Stimulated activated naive CD8-positive, alpha-beta T cell treated with anti-CD3 and anti-CD28 coated beads, Interleukin-15, Interleukin-2, amounts not matched to agents 100 ng/mL and 50 ng/mL, for 24 hours (primary cell): Measurements from ENCODE around the gene RAX.

Experiments used
- H3K27ac Mint-ChIP-seq: one replicate; pipeline ENCODE4 v1.8.0; 2021; ENCODE audit warnings: mild to moderate bottlenecking, mixed read lengths
- H3K27me3 Mint-ChIP-seq: one replicate; pipeline ENCODE4 v1.8.0; 2021; ENCODE audit warnings: mixed read lengths
- H3K36me3 Mint-ChIP-seq: one replicate; pipeline ENCODE4 v1.8.0; 2021; ENCODE audit warnings: low read depth, mixed read lengths
- H3K4me1 Mint-ChIP-seq: one replicate; pipeline ENCODE4 v1.8.0; 2021; ENCODE audit warnings: low read depth, mixed read lengths
- H3K4me3 Mint-ChIP-seq: one replicate; pipeline ENCODE4 v1.8.0; 2021; ENCODE audit warnings: mild to moderate bottlenecking, mixed read lengths
- H3K9me3 Mint-ChIP-seq: one replicate; pipeline ENCODE4 v1.8.0; 2021; ENCODE audit warnings: mixed read lengths

RAX gene

GRCh38 chr18:59272891-59273758 lies at the start of gene RAX:
Gene RAX, minus strand, starts transcription at chr18:59273454. Its CDS starts 248 bp downstream, at chr18:59273206.
- Mint-ChIP-seq H3K9me3 (no peaks in the 10 kb centered on the region), H3K36me3 (no peaks in the 10 kb centered on the region), H3K4me3 (peak within 1 kb of the TSS; percentile 39), H3K4me1 (peaks cover 22% of the 10 kb centered on the region), H3K27ac (no peak within 1 kb of the TSS), H3K27me3 (peaks cover 77% of the 10 kb centered on the region)

DNA sequence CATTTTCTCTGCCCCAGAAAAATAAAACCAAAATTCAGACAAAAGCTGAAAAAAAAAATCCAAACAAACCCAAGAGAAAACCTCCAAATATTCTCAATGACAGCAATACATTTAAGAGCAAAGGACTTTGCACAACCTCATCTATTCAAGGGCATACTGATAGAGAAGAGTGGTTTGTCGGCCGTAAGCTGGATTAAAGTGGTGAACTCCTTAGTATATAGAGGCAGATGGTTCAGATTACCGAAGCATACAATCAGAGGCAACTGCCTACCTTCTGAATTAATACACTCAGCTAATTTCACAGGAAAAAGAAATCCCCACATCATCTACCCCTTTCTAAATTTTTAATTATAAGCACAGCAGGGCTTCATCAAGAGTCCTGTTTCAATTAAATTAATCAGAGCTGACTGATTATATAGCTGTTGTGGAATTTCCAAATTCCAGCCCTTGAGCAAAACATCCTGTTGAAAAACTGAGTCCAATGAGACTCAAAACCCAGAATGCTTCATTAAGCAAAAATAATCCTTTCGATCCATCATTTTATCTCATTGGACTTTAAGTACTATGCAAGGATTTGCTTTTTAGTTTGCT lies 45.3 kb upstream of the RAX start, which contains the start of gene CPLX4:
Gene CPLX4 (minus strand): TSS at position 190 of the 591 bp plus-strand sequence. CDS start 187 bp downstream, at position 3.
- Mint-ChIP-seq H3K4me1 (no peaks in the 10 kb centered on the region), H3K36me3 (no peaks in the 10 kb centered on the region), H3K9me3 (no peaks in the 10 kb centered on the region), H3K4me3 (no peak within 1 kb of the TSS), H3K27ac (no peak within 1 kb of the TSS), H3K27me3 (peaks cover 21% of the 10 kb centered on the region)

- Mint-ChIP-seq H3K27ac (no peak overlapping the region), H3K27me3 (peaks cover 43% of the 10 kb centered on the region), H3K4me1 (no peaks in the 10 kb centered on the region), H3K36me3 (no peaks in the 10 kb centered on the region), H3K4me3 (no peak overlapping the region), H3K9me3 (no peaks in the 10 kb centered on the region)
These were observed 38.4 kb upstream of the RAX start for GRCh38 chr18:59311631-59312030.

- H3K9me3 Mint-ChIP-seq = no peaks in the 10 kb centered on the region
- no peak overlapping the region for H3K27ac Mint-ChIP-seq
- H3K27me3 Mint-ChIP-seq = peaks cover 51% of the 10 kb centered on the region
- no peak overlapping the region for H3K4me3 Mint-ChIP-seq
- no peaks in the 10 kb centered on the region for H3K36me3 Mint-ChIP-seq
- H3K4me1 Mint-ChIP-seq = no peaks in the 10 kb centered on the region
These were observed 35.6 kb upstream of the RAX start for GRCh38 chr18:59308938-59309260.

GRCh38 chr18:59308248-59308937 lies 35.1 kb upstream of the RAX start:
- Mint-ChIP-seq H3K4me3 (peak overlapping the region; percentile 33), H3K9me3 (no peaks in the 10 kb centered on the region), H3K27ac (no peak overlapping the region), H3K36me3 (no peaks in the 10 kb centered on the region), H3K27me3 (peaks cover 51% of the 10 kb centered on the region), H3K4me1 (no peaks in the 10 kb centered on the region)

GRCh38 chr18:59306640-59307039 lies 33.4 kb upstream of the RAX start:
- H3K4me1 Mint-ChIP-seq = no peaks in the 10 kb centered on the region
- no peaks in the 10 kb centered on the region for H3K9me3 Mint-ChIP-seq
- H3K27me3 Mint-ChIP-seq = peaks cover 46% of the 10 kb centered on the region

GRCh38 chr18:59305295-59305694 lies 32.0 kb upstream of the RAX start:
- H3K4me1 Mint-ChIP-seq = no peaks in the 10 kb centered on the region
- no peak overlapping the region for H3K27ac Mint-ChIP-seq
- H3K36me3 Mint-ChIP-seq = no peaks in the 10 kb centered on the region
- H3K27me3 Mint-ChIP-seq = peaks cover 38% of the 10 kb centered on the region
- no peak overlapping the region for H3K4me3 Mint-ChIP-seq
- no peaks in the 10 kb centered on the region for H3K9me3 Mint-ChIP-seq

More at GRCh38 chr18:59306640-59307039, 33.4 kb upstream of the RAX start:
- Mint-ChIP-seq H3K4me3 (no peak overlapping the region), H3K36me3 (no peaks in the 10 kb centered on the region), H3K27ac (no peak overlapping the region)

DNA sequence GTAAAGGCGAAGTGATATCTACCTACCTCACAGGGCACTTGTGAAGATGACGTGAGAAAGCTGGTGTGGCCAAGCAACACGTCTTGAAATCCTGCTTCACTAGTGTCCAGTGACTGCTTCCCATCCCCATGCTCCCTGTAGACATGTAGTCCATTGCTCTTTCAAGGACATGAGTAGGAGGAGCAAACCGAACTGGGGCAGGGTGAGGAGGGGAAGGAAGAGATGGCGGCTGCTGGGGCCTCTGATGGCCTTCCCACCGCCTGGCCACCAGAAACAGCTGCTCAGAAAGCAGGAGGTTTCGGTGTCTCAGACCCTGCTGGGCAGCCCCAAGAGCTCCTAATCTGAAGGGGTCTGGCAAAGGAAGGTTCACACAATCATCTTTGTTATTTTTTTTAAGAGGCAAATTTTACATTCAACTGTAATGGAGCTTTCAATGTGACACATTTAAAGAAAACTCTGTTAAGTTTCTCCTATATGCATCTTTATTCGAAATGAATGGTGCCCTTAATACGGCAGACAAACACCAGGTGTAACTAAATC lies 30.5 kb upstream of the RAX start:
- H3K27ac Mint-ChIP-seq = no peak overlapping the region
- H3K36me3 Mint-ChIP-seq = no peaks in the 10 kb centered on the region
- no peaks in the 10 kb centered on the region for H3K4me1 Mint-ChIP-seq
- H3K27me3 Mint-ChIP-seq = peaks cover 36% of the 10 kb centered on the region
- no peaks in the 10 kb centered on the region for H3K9me3 Mint-ChIP-seq
- H3K4me3 Mint-ChIP-seq = no peak overlapping the region

DNA sequence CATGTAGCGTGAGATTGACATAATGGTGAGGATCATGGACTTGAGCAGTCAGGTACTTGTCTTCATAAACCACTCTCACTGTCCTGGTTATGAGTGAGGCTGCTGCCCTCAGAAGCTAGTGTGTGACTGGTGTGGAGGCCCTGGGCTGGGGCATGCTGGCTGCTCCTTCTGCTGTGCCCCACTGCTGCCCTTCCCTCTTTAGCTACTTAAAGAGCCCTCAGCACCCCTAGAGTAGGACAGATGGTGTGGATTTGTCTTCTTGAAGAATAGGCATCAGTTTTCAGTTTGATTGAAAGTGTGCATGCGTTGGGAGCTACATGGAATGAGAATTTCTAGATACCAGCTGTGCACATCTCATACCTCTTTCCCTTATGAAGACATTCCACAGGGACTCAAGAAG lies 29.8 kb upstream of the RAX start:
- H3K27ac Mint-ChIP-seq = no peak overlapping the region
- no peaks in the 10 kb centered on the region for H3K4me1 Mint-ChIP-seq
- H3K36me3 Mint-ChIP-seq = no peaks in the 10 kb centered on the region
- H3K4me3 Mint-ChIP-seq = no peak overlapping the region
- peaks cover 29% of the 10 kb centered on the region for H3K27me3 Mint-ChIP-seq
- no peaks in the 10 kb centered on the region for H3K9me3 Mint-ChIP-seq

DNA sequence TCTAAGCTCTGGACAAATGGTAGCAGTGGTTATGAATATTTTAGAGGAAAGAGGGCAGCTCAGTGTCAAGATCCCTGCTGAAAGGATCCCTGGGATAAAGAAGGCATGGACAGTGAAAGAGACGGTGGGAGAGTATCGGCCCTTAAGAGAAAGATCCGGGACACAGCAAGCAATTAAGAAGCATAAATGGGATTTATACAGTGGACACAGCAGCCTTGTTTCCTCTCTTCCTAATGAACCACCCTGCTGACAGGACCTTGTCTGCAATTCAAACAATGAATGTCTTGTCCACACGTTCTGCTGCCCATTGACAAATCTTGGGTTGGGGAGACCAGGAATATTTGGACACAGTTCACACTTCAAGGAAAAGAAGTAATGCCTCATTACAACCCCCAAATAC lies 28.7 kb upstream of the RAX start:
- Mint-ChIP-seq H3K4me3 (no peak overlapping the region), H3K9me3 (no peaks in the 10 kb centered on the region), H3K36me3 (no peaks in the 10 kb centered on the region), H3K27me3 (peaks cover 26% of the 10 kb centered on the region), H3K4me1 (no peaks in the 10 kb centered on the region), H3K27ac (no peak overlapping the region)

DNA sequence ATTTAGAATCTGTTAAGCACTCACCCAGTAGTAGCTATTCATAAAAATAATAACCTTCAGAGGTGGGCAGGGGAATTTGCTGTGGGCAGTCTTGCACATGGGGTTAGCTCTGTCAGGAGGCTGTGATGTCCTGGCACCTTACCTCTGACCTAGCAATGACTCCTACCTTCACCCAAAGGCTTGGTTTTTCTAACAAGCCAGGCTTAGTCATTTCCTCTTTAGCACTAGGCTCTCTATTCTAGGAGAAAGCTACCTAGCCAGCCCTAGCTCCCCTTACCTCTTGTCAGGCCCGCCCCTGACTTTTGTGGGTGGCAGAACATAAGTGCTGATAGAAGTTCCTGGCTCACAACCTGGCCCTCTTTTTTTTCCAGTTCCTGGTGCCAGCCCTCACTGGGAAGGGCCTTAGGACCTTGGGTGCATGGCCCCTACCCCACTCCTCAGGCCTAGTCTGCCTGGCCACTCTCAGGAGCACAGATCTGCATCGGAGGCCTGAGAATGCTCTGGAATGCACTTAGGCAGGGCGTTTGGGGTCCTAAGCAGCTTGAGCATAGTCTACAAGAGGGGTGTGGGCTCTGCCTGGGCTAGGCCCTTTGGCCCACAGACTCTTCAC lies 27.5 kb upstream of the RAX start:
- H3K36me3 Mint-ChIP-seq = no peaks in the 10 kb centered on the region
- no peaks in the 10 kb centered on the region for H3K4me1 Mint-ChIP-seq
- peaks cover 22% of the 10 kb centered on the region for H3K27me3 Mint-ChIP-seq
- H3K4me3 Mint-ChIP-seq = no peak overlapping the region
- no peaks in the 10 kb centered on the region for H3K9me3 Mint-ChIP-seq
- no peak overlapping the region for H3K27ac Mint-ChIP-seq

- Mint-ChIP-seq H3K36me3 (no peaks in the 10 kb centered on the region), H3K27me3 (peaks cover 20% of the 10 kb centered on the region), H3K27ac (no peak overlapping the region), H3K9me3 (no peaks in the 10 kb centered on the region), H3K4me1 (no peaks in the 10 kb centered on the region), H3K4me3 (no peak overlapping the region)
These were observed 25.6 kb upstream of the RAX start for GRCh38 chr18:59298871-59299270.

- Mint-ChIP-seq H3K9me3 (no peaks in the 10 kb centered on the region), H3K36me3 (no peaks in the 10 kb centered on the region), H3K4me1 (no peaks in the 10 kb centered on the region), H3K27ac (no peak overlapping the region), H3K27me3 (peaks cover 45% of the 10 kb centered on the region), H3K4me3 (no peak overlapping the region)
These were observed 20.1 kb upstream of the RAX start for GRCh38 chr18:59293317-59293716.

GRCh38 chr18:59286341-59286740 lies 13.1 kb upstream of the RAX start:
- Mint-ChIP-seq H3K27me3 (peaks cover 60% of the 10 kb centered on the region), H3K36me3 (no peaks in the 10 kb centered on the region), H3K9me3 (no peaks in the 10 kb centered on the region), H3K4me1 (no peaks in the 10 kb centered on the region), H3K27ac (no peak overlapping the region), H3K4me3 (no peak overlapping the region)

- Mint-ChIP-seq H3K4me3 (no peak overlapping the region), H3K27me3 (peaks cover 68% of the 10 kb centered on the region), H3K27ac (no peak overlapping the region), H3K9me3 (no peaks in the 10 kb centered on the region), H3K36me3 (no peaks in the 10 kb centered on the region), H3K4me1 (no peaks in the 10 kb centered on the region)
These were observed 9.1 kb upstream of the RAX start for GRCh38 chr18:59282341-59282740.
